Activated CD4-positive, alpha-beta memory T cell treated with anti-CD3 and anti-CD28 coated beads for 36 hours (primary cell): ENCODE results near the gene C2CD2L. TPM values are rescaled to one million over a fixed set of nuclear protein-coding genes. Genes with fewer than 3 reads are reported as not detected.
"Not testable (repeated sequence)": the region's sequence is repeated elsewhere in the genome, so short reads cannot be mapped to it uniquely, and the experiment has no call there.

ENCODE experiments used
- CTCF ChIA-PET: fragments of 350-600 bp; sonication (Branson Sonifier 250); formaldehyde crosslinking; loops from one replicate; lab custom pipeline; 2021; ENCODE audit warnings: antibody characterized with exemption, inconsistent platforms; lab: Charles Lee
- POLR2A ChIA-PET: fragments of 350-600 bp; sonication (Branson Sonifier 250); formaldehyde crosslinking; loops from one replicate; lab custom pipeline; 2021; ENCODE audit warnings: antibody characterized with exemption; lab: Charles Lee
- DNase-seq: peaks from one replicate; pipeline ENCODE4 v3.0.0-alpha.2; 2020
- H3K27ac Mint-ChIP-seq: one replicate; pipeline ENCODE4 v1.8.0; 2021; ENCODE audit warnings: mixed read lengths
- H3K27me3 Mint-ChIP-seq: one replicate; pipeline ENCODE4 v1.8.0; 2021; ENCODE audit warnings: mixed read lengths
- H3K36me3 Mint-ChIP-seq: one replicate; pipeline ENCODE4 v1.8.0; 2021; ENCODE audit warnings: mixed read lengths
- H3K4me1 Mint-ChIP-seq: one replicate; pipeline ENCODE4 v1.8.0; 2021; ENCODE audit warnings: low read depth, mixed read lengths
- H3K4me3 Mint-ChIP-seq: one replicate; pipeline ENCODE4 v1.8.0; 2021; ENCODE audit warnings: mild to moderate bottlenecking, mixed read lengths
- H3K9me3 Mint-ChIP-seq: one replicate; pipeline ENCODE4 v1.8.0; 2021; ENCODE audit warnings: mixed read lengths
- intact Hi-C: fragments of 100-400 bp; cut with micrococcal nuclease; formaldehyde crosslinking; loops from one replicate; pipeline ENCODE4 v1.15.1; 2023
- total RNA-seq, 2 experiments: library from RNA; stranded (reverse); gene quantifications; one replicate each; pipeline ENCODE4 v1.2.3, GENCODE V29; 2021

C2CD2L gene
- total RNA-seq, 2 experiments from 2014 or later = 23.6 to 25.2 TPM

- Mint-ChIP-seq H3K27me3 (no peaks in the 10 kb centered on the region), H3K4me1 (no peaks in the 10 kb centered on the region), H3K4me3 (no peak overlapping the region), H3K9me3 (no peaks in the 10 kb centered on the region), H3K27ac (no peak overlapping the region), H3K36me3 (peaks cover 23% of the 10 kb centered on the region)
- POLR2A ChIA-PET = no interaction called here
- intact Hi-C loops = no loop called here
- CTCF ChIA-PET = interaction anchor here (0.9 to 1.6 kb wide), 7 partner anchors 9 to 203 kb away, joined by 3 to 4 read pairs (median 3); partner anchors contain the start of genes HINFP and VPS11
- no peak for DNase-seq
Observed at GRCh38 chr11:119134389-119134978, 27.3 kb downstream of the C2CD2L start.

GRCh38 chr11:119139276-119139675 is 32.1 kb downstream of the C2CD2L start:
- H3K4me3 Mint-ChIP-seq, H3K36me3 Mint-ChIP-seq, POLR2A ChIA-PET, H3K4me1 Mint-ChIP-seq, DNase-seq, intact Hi-C loops, H3K9me3 Mint-ChIP-seq, CTCF ChIA-PET, H3K27ac Mint-ChIP-seq: not testable (repeated sequence)
- peaks cover 11% of the 10 kb centered on the region for H3K27me3 Mint-ChIP-seq

GRCh38 chr11:119144825-119145486 is 37.8 kb downstream of the C2CD2L start:
- no peaks in the 10 kb centered on the region for H3K36me3 Mint-ChIP-seq
- ChIA-PET CTCF (interaction anchor here (1.0 to 1.6 kb wide), 6 partner anchors 24 to 195 kb away, joined by 3 to 12 read pairs (median 4); partner anchors contain the start of gene NLRX1), POLR2A (no interaction called here)
- H3K9me3 Mint-ChIP-seq = no peaks in the 10 kb centered on the region
- H3K4me3 Mint-ChIP-seq = no peak overlapping the region
- H3K27me3 Mint-ChIP-seq = peaks cover 24% of the 10 kb centered on the region
- H3K4me1 Mint-ChIP-seq = peaks cover 7% of the 10 kb centered on the region
- intact Hi-C loops = loop anchor here (2.0 kb wide), 1 partner anchor 52 kb away; no protein-coding TSS in a partner anchor
- H3K27ac Mint-ChIP-seq = no peak overlapping the region
- peak; percentile 54 for DNase-seq

GRCh38 chr11:119145551-119145950 is 38.4 kb downstream of the C2CD2L start:
- CTCF ChIA-PET = interaction anchor here (1.0 to 1.6 kb wide), 6 partner anchors 24 to 194 kb away, joined by 3 to 12 read pairs (median 4); partner anchors contain the start of gene NLRX1
- POLR2A ChIA-PET = no interaction called here
- intact Hi-C loops = loop anchor here (2.0 kb wide), 1 partner anchor 51 kb away; no protein-coding TSS in a partner anchor
- Mint-ChIP-seq H3K4me3 (no peak overlapping the region), H3K9me3 (no peaks in the 10 kb centered on the region), H3K27ac (no peak overlapping the region), H3K27me3 (peaks cover 24% of the 10 kb centered on the region), H3K4me1 (peaks cover 7% of the 10 kb centered on the region), H3K36me3 (no peaks in the 10 kb centered on the region)
- DNase-seq = no peak

GRCh38 chr11:119147604-119148333 is 40.6 kb downstream of the C2CD2L start:
- POLR2A ChIA-PET = no interaction called here
- H3K4me3 Mint-ChIP-seq = no peak overlapping the region
- CTCF ChIA-PET = interaction anchor here (1.1 to 1.2 kb wide), 2 partner anchors 12 to 13 kb away, joined by 3 read pairs; no protein-coding TSS in a partner anchor
- DNase-seq = no peak
- no peaks in the 10 kb centered on the region for H3K36me3 Mint-ChIP-seq
- peaks cover 22% of the 10 kb centered on the region for H3K27me3 Mint-ChIP-seq
- peaks cover 7% of the 10 kb centered on the region for H3K4me1 Mint-ChIP-seq
- no peaks in the 10 kb centered on the region for H3K9me3 Mint-ChIP-seq
- intact Hi-C loops = no loop called here
- no peak overlapping the region for H3K27ac Mint-ChIP-seq

- no peak overlapping the region for H3K27ac Mint-ChIP-seq
- H3K4me1 Mint-ChIP-seq = peaks cover 7% of the 10 kb centered on the region
- ChIA-PET CTCF (interaction anchor here (1.1 to 1.3 kb wide), 3 partner anchors 11 to 57 kb away, joined by 3 to 4 read pairs (median 3); no protein-coding TSS in a partner anchor), POLR2A (no interaction called here)
- intact Hi-C loops = no loop called here
- H3K27me3 Mint-ChIP-seq = peaks cover 17% of the 10 kb centered on the region
- DNase-seq = no peak
- H3K9me3 Mint-ChIP-seq = no peaks in the 10 kb centered on the region
- H3K4me3 Mint-ChIP-seq = peak overlapping the region; percentile 58
- H3K36me3 Mint-ChIP-seq = no peaks in the 10 kb centered on the region
Observed at GRCh38 chr11:119148720-119149017, 41.5 kb downstream of the C2CD2L start.

- ChIA-PET CTCF (interaction anchor here (1.0 to 1.3 kb wide), 3 partner anchors 20 to 56 kb away, joined by 3 to 4 read pairs (median 3); no protein-coding TSS in a partner anchor), POLR2A (no interaction called here)
- Mint-ChIP-seq H3K4me3 (peak within 1 kb of the TSS; percentile 58), H3K4me1 (peaks cover 7% of the 10 kb centered on the region), H3K27ac (no peak within 1 kb of the TSS), H3K9me3 (no peaks in the 10 kb centered on the region), H3K36me3 (no peaks in the 10 kb centered on the region), H3K27me3 (peaks cover 16% of the 10 kb centered on the region)
- DNase-seq = peak; percentile 31
- intact Hi-C loops = no loop called here
Observed at GRCh38 chr11:119149018-119149785, 42.1 kb downstream of the C2CD2L start, which contains the start of gene ABCG4. Gene ABCG4, plus strand, starts transcription at chr11:119149052. Its CDS starts 914 bp downstream, at chr11:119149966.

- no peak overlapping the region for H3K27ac Mint-ChIP-seq
- H3K36me3 Mint-ChIP-seq = no peaks in the 10 kb centered on the region
- no peak for DNase-seq
- H3K27me3 Mint-ChIP-seq = peaks cover 16% of the 10 kb centered on the region
- no peak overlapping the region for H3K4me3 Mint-ChIP-seq
- no peaks in the 10 kb centered on the region for H3K9me3 Mint-ChIP-seq
- ChIA-PET CTCF (interaction anchor here (1.0 to 1.3 kb wide), 4 partner anchors 19 to 56 kb away, joined by 3 to 4 read pairs (median 3); partner anchors contain the start of gene NLRX1), POLR2A (no interaction called here)
- H3K4me1 Mint-ChIP-seq = peaks cover 7% of the 10 kb centered on the region
- intact Hi-C loops = no loop called here
Observed at GRCh38 chr11:119149786-119150275, 42.7 kb downstream of the C2CD2L start.

GRCh38 chr11:119152043-119152442 is 44.9 kb downstream of the C2CD2L start:
- Mint-ChIP-seq H3K36me3 (no peaks in the 10 kb centered on the region), H3K27me3 (peaks cover 8% of the 10 kb centered on the region), H3K4me3 (no peak overlapping the region), H3K27ac (no peak overlapping the region), H3K9me3 (no peaks in the 10 kb centered on the region), H3K4me1 (peaks cover 7% of the 10 kb centered on the region)
- POLR2A ChIA-PET = interaction anchor here (0.6 kb wide), 2 partner anchors 20 to 80 kb away, joined by 3 to 4 read pairs; no protein-coding TSS in a partner anchor
- CTCF ChIA-PET = interaction anchor here (0.9 to 1.7 kb wide), 5 partner anchors 8 to 172 kb away, joined by 3 to 4 read pairs (median 3); partner anchors contain the start of gene CBL
- intact Hi-C loops = no loop called here
- DNase-seq = no peak

GRCh38 chr11:119152604-119153003 is 45.5 kb downstream of the C2CD2L start:
- POLR2A ChIA-PET = interaction anchor here (0.6 kb wide), 1 partner anchor 19 kb away, joined by 4 read pairs; no protein-coding TSS in a partner anchor
- no peak for DNase-seq
- H3K4me1 Mint-ChIP-seq = peaks cover 7% of the 10 kb centered on the region
- no peak overlapping the region for H3K27ac Mint-ChIP-seq
- CTCF ChIA-PET = interaction anchor here (0.9 to 1.7 kb wide), 3 partner anchors 8 to 171 kb away, joined by 3 to 4 read pairs (median 3); partner anchors contain the start of gene CBL
- H3K9me3 Mint-ChIP-seq = no peaks in the 10 kb centered on the region
- no peaks in the 10 kb centered on the region for H3K36me3 Mint-ChIP-seq
- no peak overlapping the region for H3K4me3 Mint-ChIP-seq
- peaks cover 8% of the 10 kb centered on the region for H3K27me3 Mint-ChIP-seq
- intact Hi-C loops = no loop called here
